GM12878 (cell line): Measurements from ENCODE around the gene ETV3L. TPM values are rescaled to one million over a fixed set of nuclear protein-coding genes. Genes with fewer than 3 reads are reported as not detected.

Experiments
- ATAC-seq: fragments of 200-7000 bp; cut with Tn5 transposase; 3 replicates; pipeline ENCODE4 v1.9.1; 2020; ENCODE audit warnings: mild to moderate bottlenecking, moderate library complexity
- BruUV-seq: library from RNA; stranded (reverse); fragments of 400-500 nt; replicated peaks from 2 replicates; lab custom pipeline; 2021; lab: Mats Ljungman, UMichigan
- CTCF ChIA-PET: fragments of 300-600 bp; sonication (Branson Sonifier 250); formaldehyde crosslinking; extraction: SDS; loops from one replicate; lab custom pipeline; 2021; ENCODE audit warnings: inconsistent platforms; lab: Yijun Ruan, JAX
- POLR2A ChIA-PET: fragments of 350-600 bp; formaldehyde crosslinking; extraction: SDS; loops from one replicate; lab custom pipeline; 2021; ENCODE audit warnings: inconsistent platforms; lab: Charles Lee
- RAD21 ChIA-PET: fragments of 300-600 bp; sonication (Branson Sonifier 250); formaldehyde crosslinking; loops from one replicate; lab custom pipeline; 2023; ENCODE audit warnings: antibody characterized with exemption; ENCODE audit not compliant: unreplicated experiment; lab: Charles Lee
- SMC1A ChIA-PET: fragments of 300-600 bp; sonication (Branson Sonifier 250); formaldehyde crosslinking; loops from one replicate; lab custom pipeline; 2023; ENCODE audit not compliant: unreplicated experiment, uncharacterized antibody; lab: Charles Lee
- DNase-seq: peaks from one replicate; pipeline ENCODE4 v3.0.0-alpha.2; 2011; ENCODE audit warnings: low read depth, low spot score
- FAIRE-seq: peaks from 3 replicates; lab custom pipeline; 2011; peaks lifted over from hg19 to GRCh38; lab: Jason Lieb, UNC
- H2AFZ ChIP-seq: 2 replicates; pipeline ENCODE4 v1.6.0; 2011; ENCODE audit warnings: low read depth, low read length, control low read depth; ENCODE audit not compliant: control insufficient read depth
- H3K27ac ChIP-seq: 2 replicates; pipeline ENCODE4 v1.5.1; 2011; ENCODE audit warnings: control low read depth; ENCODE audit not compliant: control insufficient read depth, insufficient read depth
- H3K27me3 ChIP-seq, 2 experiments: replicated peaks in 1 of 2; 2 replicates each; pipeline versions ENCODE4 v1.6.0 to v1.6.1; 2011; ENCODE audit warnings: low read length in 1 of 2; ENCODE audit not compliant: control insufficient read depth in 2 of 2, insufficient read depth in 2 of 2
- H3K36me3 ChIP-seq, 2 experiments: 2 replicates each; pipeline ENCODE4 v1.5.1; 2011; ENCODE audit warnings: low read length in 1 of 2; ENCODE audit not compliant: control insufficient read depth in 2 of 2, insufficient read depth in 2 of 2
- H3K4me1 ChIP-seq: 2 replicates; pipeline ENCODE4 v1.6.1; 2011; ENCODE audit warnings: mild to moderate bottlenecking, low read length, moderate library complexity, mixed read lengths; ENCODE audit not compliant: control insufficient read depth, insufficient read depth
- H3K4me2 ChIP-seq: 2 replicates; pipeline ENCODE4 v1.6.0; 2011; ENCODE audit warnings: control low read depth; ENCODE audit not compliant: control insufficient read depth, insufficient read depth
- H3K4me3 ChIP-seq: fragments of 200-600 bp; sonication (generic); 2 replicates; pipeline ENCODE4 v1.5.1; 2016
- H3K79me2 ChIP-seq: 2 replicates; pipeline ENCODE4 v1.6.0; 2011; ENCODE audit warnings: low read length; ENCODE audit not compliant: control insufficient read depth, insufficient read depth
- H3K9ac ChIP-seq: 2 replicates; pipeline ENCODE4 v1.8.0; 2011; ENCODE audit warnings: low read length, control low read depth, mixed read lengths; ENCODE audit not compliant: control insufficient read depth, insufficient read depth
- H3K9me3 ChIP-seq: replicated peaks from 3 replicates; pipeline ENCODE4 v1.5.1; 2011; ENCODE audit warnings: mild to moderate bottlenecking, low read length; ENCODE audit not compliant: control insufficient read depth, insufficient read depth
- H4K20me1 ChIP-seq: 2 replicates; pipeline ENCODE4 v1.6.0; 2011; ENCODE audit not compliant: control insufficient read depth, insufficient read depth
- ASH2L ChIP-seq: fragments of 300-600, 200-600 bp; sonication (generic); IDR thresholded peaks from 2 replicates; pipeline ENCODE4 v1.6.1; 2017; ENCODE audit warnings: low read depth, mild to moderate bottlenecking, borderline replicate concordance
- CHD1 ChIP-seq: IDR thresholded peaks from 2 replicates; pipeline ENCODE4 v1.6.1; 2012; ENCODE audit warnings: low read depth, low read length, improper control_type of control experiment
- CHD4 ChIP-seq: fragments of 200-600 bp; sonication (generic); IDR thresholded peaks from 2 replicates; pipeline ENCODE4 v1.6.1; 2016; ENCODE audit warnings: mild to moderate bottlenecking
- E4F1 ChIP-seq: fragments of 450-650 bp; IDR thresholded peaks from 2 replicates; pipeline ENCODE4 v1.6.1; 2018; ENCODE audit warnings: borderline replicate concordance, mild to moderate bottlenecking; ENCODE audit not compliant: partially characterized antibody
- EGR1 ChIP-seq, 2 experiments: IDR thresholded peaks; 1 replicate in 1 of 2; 2 replicates in 1 of 2; pipeline ENCODE4 v1.6.1; 2011 to 2012; ENCODE audit warnings: low read depth in 2 of 2, low read length in 2 of 2, borderline replicate concordance in 1 of 2, mild to moderate bottlenecking in 1 of 2, moderate library complexity in 1 of 2
- EZH2 ChIP-seq: IDR thresholded peaks from 2 replicates; pipeline ENCODE4 v1.6.1; 2012; ENCODE audit warnings: low read depth, mild to moderate bottlenecking, control low read depth, inconsistent platforms, low read length, borderline replicate concordance; ENCODE audit not compliant: control insufficient read depth
- GABPA ChIP-seq: IDR thresholded peaks from 2 replicates; pipeline ENCODE4 v1.6.1; 2014; ENCODE audit warnings: antibody characterized with exemption, low read depth, mild to moderate bottlenecking, inconsistent platforms
- HDAC2 ChIP-seq: fragments of 200-600 bp; sonication (generic); IDR thresholded peaks from 2 replicates; pipeline ENCODE4 v1.6.1; 2017
- HDAC6 ChIP-seq: fragments of 200-600 bp; sonication (generic); IDR thresholded peaks from one replicate; pipeline ENCODE4 v1.8.0; 2017; ENCODE audit warnings: antibody characterized with exemption; ENCODE audit not compliant: unreplicated experiment
- IRF4 ChIP-seq: IDR thresholded peaks from 2 replicates; pipeline ENCODE4 v1.6.1; 2011; ENCODE audit warnings: low read depth, low read length
- RCOR1 ChIP-seq: conservative IDR thresholded peaks from 2 replicates; pipeline ENCODE4 v1.6.1; 2012; ENCODE audit warnings: low read depth, low read length, improper control_type of control experiment
- REST ChIP-seq: IDR thresholded peaks from 2 replicates; pipeline ENCODE4 v1.6.1; 2012; ENCODE audit warnings: mild to moderate bottlenecking, low read depth, low read length
- ZBTB11 ChIP-seq: fragments of 450-650 bp; formaldehyde crosslinking; IDR thresholded peaks from 2 replicates; pipeline ENCODE4 v1.5.0; 2022; ENCODE audit warnings: mild to moderate bottlenecking, missing genetic modification characterization
- ZNF207 ChIP-seq: fragments of 450-650 bp; IDR thresholded peaks from 2 replicates; pipeline ENCODE4 v1.6.1; 2014; ENCODE audit warnings: antibody characterized with exemption, mild to moderate bottlenecking, borderline replicate concordance
- ZNF274 ChIP-seq: IDR thresholded peaks from one replicate; pipeline ENCODE4 v1.8.0; 2011; ENCODE audit not compliant: insufficient read length, insufficient read depth
- ZZZ3 ChIP-seq: IDR thresholded peaks from 2 replicates; pipeline ENCODE4 v1.6.1; 2011; ENCODE audit warnings: low read depth; ENCODE audit not compliant: control insufficient read depth, insufficient read length
- WGBS: methylation state at CpG from one replicate; pipeline ENCODE4 v1.1.6; 2016; ENCODE audit warnings: low lambda C conversion rate; ENCODE audit not compliant: insufficient replicate concordance, insufficient coverage; ENCODE audit errors: missing lambda C conversion rate; 5-methylcytosine and 5-hydroxymethylcytosine counted together
- in situ Hi-C: fragments of 300-500 bp; cut with MboI; formaldehyde crosslinking; loops from 9 replicates; pipeline ENCODE4 v1.14.3; 2018; ENCODE audit warnings: mixed read lengths
- intact Hi-C: fragments of 100-400 bp; cut with micrococcal nuclease; formaldehyde crosslinking; loops from one replicate; pipeline ENCODE4 v1.14.2; 2022; ENCODE audit not compliant: unreplicated experiment
- polyA plus RNA-seq, 11 experiments: library from polyadenylated mRNA; depleted of rRNA in 4 of 11; unstranded in 6 of 11; stranded (reverse) in 5 of 11; fragments of >200 nt; fragmentation: Nextera tagmentation in 4 of 11; fragmentation: Illumina TruSeq in 1 of 11; extraction: Ambion mirVana in 4 of 11; extraction: Trizol in 1 of 11; gene quantifications; 1 replicate in 1 of 11; 2 replicates in 10 of 11; pipeline versions ENCODE4 v1.2.1 to v1.2.3, GENCODE V29; 2011 to 2016; ENCODE audit warnings: inconsistent platforms in 2 of 11, missing spikeins in 2 of 11, low read depth in 1 of 11
- total RNA-seq, 4 experiments: library from RNA; depleted of rRNA in 3 of 4; stranded (reverse); fragments of >200 nt in 3 of 4; fragmentation: Illumina TruSeq in 1 of 4; extraction: Trizol in 1 of 4; gene quantifications; 2 replicates each; pipeline versions ENCODE4 v1.2.1 to v1.2.3, GENCODE V29; 2013 to 2021

ETV3L gene
- total and polyA plus RNA-seq, 10 of the 15 experiments (the other 5 are each of a cell fraction or from before 2014, with no cell fraction given), result 0.03 to 1.3 (median 0.44) TPM

GRCh38 chr1:157108448-157108847 is 8.8 kb upstream of the ETV3L start:
- H3K27me3 ChIP-seq, result 0 out of 4 replicates have a peak, but pooled peaks cover 0 to 2% of the 10 kb centered on the region in 2 experiments
- H3K9ac ChIP-seq, result no peak overlapping the region
- ATAC-seq (no peak), FAIRE-seq (no peak), DNase-seq (no peak)
- H3K36me3 ChIP-seq, result no peaks in the 10 kb centered on the region
- H3K9me3 ChIP-seq, result no peaks in the 10 kb centered on the region
- no peaks in the 10 kb centered on the region for H3K79me2 ChIP-seq
- H2AFZ ChIP-seq, result no peak overlapping the region
- ChIA-PET CTCF (interaction anchor here (2.7 kb wide), 1 partner anchor 18 kb away, joined by 12 read pairs; no protein-coding TSS in a partner anchor), RAD21 (no interaction called here), SMC1A (interaction anchor here (0.8 to 1.3 kb wide), 2 partner anchors 13 to 63 kb away, joined by 3 read pairs; no protein-coding TSS in a partner anchor), POLR2A (no interaction called here)
- intact Hi-C loops (no loop called here), in situ Hi-C loops (no loop called here)
- no peak overlapping the region for H3K27ac ChIP-seq
- no peak overlapping the region for H3K4me3 ChIP-seq
- no peak overlapping the region for H3K4me2 ChIP-seq
- 42% methylated on average over 6 of the region's 6 CpGs for WGBS
- peaks cover 27% of the 10 kb centered on the region for H3K4me1 ChIP-seq
- H4K20me1 ChIP-seq, result no peaks in the 10 kb centered on the region
- no TSS peak for BruUV-seq
- TF ChIP-seq CHD4 (no peak), EZH2 (no peak), CHD1 (no peak), E4F1 (no peak), RCOR1 (no peak), GABPA (no peak), ZNF274 (no peak), IRF4 (no peak), REST (no peak), ZZZ3 (no peak), HDAC2 (no peak), ZBTB11 (CRISPR knock-in tag) (no peak), EGR1 (IDR thresholded peaks at IDR 0.05; ENCODE audit: borderline replicate concordance in 1 of 2, low read depth in 2 of 2, low read length in 2 of 2) (no peak), ZNF207 (no peak), HDAC6 (no peak), ASH2L (no peak)
